Kidney tubule cell (primary cell): Measurements from ENCODE around the gene SPHK2.
"Not testable (repeated sequence)": the region's sequence is repeated elsewhere in the genome, so short reads cannot be mapped to it uniquely, and the experiment has no call there.

ENCODE experiments used
- DNase-seq: peaks from one replicate; pipeline ENCODE4 v3.0.0-alpha.2; 2018; ENCODE audit warnings: low spot score

The SPHK2 gene

GRCh38 chr19:48637449-48637947 is 18.2 kb downstream of the SPHK2 start:
- DNase-seq, result peak; percentile 97

GRCh38 chr19:48637948-48638830 is 18.9 kb downstream of the SPHK2 start:
- peak; percentile 84 for DNase-seq

- no peak for DNase-seq
Measured at GRCh38 chr19:48638831-48639381, 19.6 kb downstream of the SPHK2 start.

GRCh38 chr19:48639483-48640375 is 20.4 kb downstream of the SPHK2 start:
- no peak for DNase-seq

- DNase-seq, result no peak
Measured at GRCh38 chr19:48641850-48642249, 22.5 kb downstream of the SPHK2 start.

GRCh38 chr19:48642862-48643261 is 23.6 kb downstream of the SPHK2 start:
- DNase-seq, result no peak

- DNase-seq, result no peak
Measured at GRCh38 chr19:48644355-48644754, 25.0 kb downstream of the SPHK2 start.

- DNase-seq, result peak; percentile 66
Measured at GRCh38 chr19:48644839-48645619, 25.7 kb downstream of the SPHK2 start.

GRCh38 chr19:48645620-48646000 is 26.3 kb downstream of the SPHK2 start:
- DNase-seq, result no peak

- DNase-seq, result peak; percentile 82
Measured at GRCh38 chr19:48646001-48646721, 26.9 kb downstream of the SPHK2 start, which contains the start of gene CA11. Gene CA11, minus strand, starts transcription at chr19:48646187. Its CDS starts 555 bp downstream, at chr19:48645632.

GRCh38 chr19:48646722-48647216 is 27.5 kb downstream of the SPHK2 start:
- no peak for DNase-seq

GRCh38 chr19:48648134-48648533 is 28.8 kb downstream of the SPHK2 start:
- DNase-seq, result no peak

GRCh38 chr19:48650974-48651682 is 31.8 kb downstream of the SPHK2 start:
- no peak for DNase-seq

- DNase-seq, result no peak
Measured at GRCh38 chr19:48651683-48652048, 32.4 kb downstream of the SPHK2 start.

- DNase-seq, result no peak
Measured at GRCh38 chr19:48654299-48655059, 35.2 kb downstream of the SPHK2 start.

GRCh38 chr19:48656840-48657474 is 37.7 kb downstream of the SPHK2 start:
- peak; percentile 86 for DNase-seq

- DNase-seq, result not testable (repeated sequence)
Measured at GRCh38 chr19:48657828-48658227, 38.5 kb downstream of the SPHK2 start.

GRCh38 chr19:48658483-48658882 is 39.2 kb downstream of the SPHK2 start:
- DNase-seq, result no peak

GRCh38 chr19:48659768-48660167 is 40.5 kb downstream of the SPHK2 start:
- DNase-seq, result peak; percentile 27
